HG02571 (cell line): ENCODE measurements around the gene GRIN2B.

Experiments
- ATAC-seq: cut with Tn5 transposase; IDR thresholded peaks from one replicate; pipeline ENCODE4 v1.9.1; 2021; ENCODE audit warnings: mild to moderate bottlenecking, moderate library complexity; ENCODE audit not compliant: unreplicated experiment

The GRIN2B gene

DNA sequence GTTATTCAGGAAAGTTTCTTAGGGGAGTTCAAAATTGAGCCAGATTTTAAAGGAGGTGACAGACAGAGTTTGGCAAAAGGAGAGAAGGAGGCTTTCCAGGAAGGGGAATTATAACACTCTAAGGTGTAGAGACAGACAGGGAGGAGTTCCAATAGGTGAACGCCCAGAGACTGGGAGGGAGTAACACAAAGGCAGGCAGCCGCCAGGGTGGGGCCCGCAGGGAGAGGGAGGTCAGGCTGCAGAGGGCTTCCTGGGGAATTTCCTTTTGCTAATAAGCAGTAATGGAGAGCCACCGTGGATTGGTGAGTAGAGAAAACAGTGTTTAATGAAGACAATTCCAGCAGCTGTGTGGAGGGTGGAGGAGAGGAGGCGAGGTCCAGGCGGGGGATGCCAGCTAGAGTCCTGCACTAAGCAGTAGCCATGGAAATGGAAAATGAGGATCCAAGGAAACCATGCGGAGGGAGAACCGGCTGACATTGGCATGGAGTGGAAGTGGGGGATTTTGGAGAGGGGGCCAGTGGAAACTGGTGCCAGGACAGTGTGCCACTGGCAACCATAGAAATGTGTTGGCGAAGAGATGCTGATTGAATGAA lies 22.2 kb downstream of the GRIN2B start:
- no peak for ATAC-seq

GRCh38 chr12:13957576-13957975 lies 23.8 kb downstream of the GRIN2B start:
- no peak for ATAC-seq

GRCh38 chr12:13956060-13956590 lies 25.3 kb downstream of the GRIN2B start:
- no peak for ATAC-seq

- no peak for ATAC-seq
Measured at GRCh38 chr12:13952096-13952495, 29.3 kb downstream of the GRIN2B start.

GRCh38 chr12:13950502-13950901 lies 30.9 kb downstream of the GRIN2B start:
- no peak for ATAC-seq

GRCh38 chr12:13948621-13949020 lies 32.8 kb downstream of the GRIN2B start:
- no peak for ATAC-seq

GRCh38 chr12:13947276-13947946 lies 34.0 kb downstream of the GRIN2B start:
- ATAC-seq, result no peak

DNA sequence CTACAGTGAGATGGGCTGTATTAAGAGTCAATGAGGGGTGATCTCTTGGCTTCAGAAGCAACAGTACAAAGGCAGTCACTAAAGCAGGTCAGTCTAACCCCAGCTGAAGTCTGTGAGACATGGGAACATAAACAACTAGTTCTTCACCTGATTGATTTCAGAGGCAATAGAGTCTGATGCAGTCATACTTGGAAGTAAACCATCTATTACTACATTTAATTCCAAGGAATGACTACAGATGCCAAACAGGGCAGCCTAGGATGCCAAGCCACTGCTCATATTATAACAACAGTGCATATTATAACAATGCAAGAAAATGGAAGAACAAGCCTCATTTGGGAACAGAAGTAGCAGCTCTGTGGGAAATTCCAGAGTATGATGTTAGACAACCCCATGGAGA lies 35.8 kb downstream of the GRIN2B start:
- no peak for ATAC-seq

DNA sequence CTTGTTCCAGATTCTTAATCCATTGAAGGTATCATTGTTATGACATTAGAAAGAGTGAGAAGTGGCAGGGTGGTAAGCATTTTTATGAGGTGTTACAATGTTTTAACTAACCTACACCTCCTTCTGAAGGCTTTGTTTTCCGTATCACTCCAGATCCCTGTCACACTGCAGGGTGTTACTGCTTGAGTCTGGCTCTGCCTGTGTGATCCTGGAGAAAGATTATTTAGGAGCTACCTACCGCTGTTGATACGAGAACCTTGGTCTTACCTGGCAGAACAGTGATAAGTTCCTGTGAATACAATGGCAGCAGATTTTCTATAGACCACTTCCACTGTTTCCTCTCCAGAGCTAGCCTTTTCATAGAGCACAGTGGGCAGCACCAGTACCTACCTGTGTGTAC lies 36.2 kb downstream of the GRIN2B start:
- ATAC-seq, result no peak

DNA sequence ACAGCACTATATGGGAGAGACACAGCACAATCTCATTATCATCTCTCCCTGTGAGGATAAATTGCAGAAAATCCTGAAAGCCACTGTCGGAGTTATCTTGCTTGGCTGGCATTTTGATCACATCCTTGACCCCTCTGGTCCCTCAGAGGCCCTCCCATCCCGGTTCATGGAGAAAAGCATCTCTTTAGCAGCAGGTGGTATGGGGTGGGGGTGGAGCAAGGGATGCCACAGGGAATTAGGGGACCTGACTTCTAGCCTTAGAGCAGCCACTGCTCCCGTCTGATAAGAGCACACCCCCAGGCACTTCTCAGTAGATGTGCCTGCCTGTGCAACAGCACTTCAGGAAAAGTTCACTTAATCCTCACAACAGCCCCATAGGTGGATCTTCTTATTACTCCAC lies 38.6 kb downstream of the GRIN2B start:
- ATAC-seq, result no peak

DNA sequence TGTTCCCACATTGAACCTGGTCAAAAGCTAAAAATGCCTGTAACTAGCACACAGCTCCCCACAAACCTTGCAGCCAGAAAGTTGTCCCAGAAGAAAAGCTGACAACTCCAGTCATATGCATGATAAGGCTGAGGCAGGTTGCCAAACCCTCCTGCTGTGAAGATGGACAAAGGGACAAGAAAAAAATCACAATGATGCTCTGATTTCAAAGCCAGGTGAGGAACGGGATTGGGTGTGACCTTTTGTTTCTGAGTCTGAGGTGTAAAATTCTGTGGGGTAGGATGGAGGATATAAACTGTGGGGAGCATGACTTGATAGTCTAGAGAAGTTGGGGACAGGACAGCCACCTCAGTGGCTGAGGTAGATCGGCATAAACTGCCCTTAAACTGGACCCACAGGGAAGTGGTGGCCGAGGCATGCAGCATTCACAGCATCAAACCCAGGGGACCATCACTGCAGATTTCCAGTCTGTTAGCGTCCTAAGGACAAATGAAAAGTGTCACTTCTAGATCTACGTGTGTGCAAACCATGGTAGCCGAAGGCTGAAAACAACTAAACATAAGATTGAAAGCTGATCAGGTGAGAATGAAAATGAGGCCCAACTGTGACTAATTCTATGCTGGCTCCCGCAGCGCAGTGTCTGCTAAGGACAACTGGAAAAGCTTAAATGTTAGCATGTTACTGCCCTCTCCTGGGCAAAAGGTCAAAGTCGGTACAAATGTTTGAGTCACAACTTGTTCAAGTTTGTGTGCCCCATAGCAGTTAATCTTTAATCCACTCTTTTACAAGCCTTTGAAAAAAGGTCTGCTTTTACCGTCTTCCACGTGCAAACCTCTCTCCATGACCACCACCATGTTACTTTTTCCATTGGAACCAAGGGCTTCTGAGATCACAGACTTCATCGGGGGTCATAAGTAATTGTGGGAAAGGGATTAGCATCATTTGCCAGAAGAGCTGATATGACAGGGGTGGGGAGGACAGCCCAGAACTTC lies 39.8 kb downstream of the GRIN2B start:
- no peak for ATAC-seq

- no peak for ATAC-seq
Measured at GRCh38 chr12:13940335-13940865, 41.0 kb downstream of the GRIN2B start.

- ATAC-seq, result no peak
Measured at GRCh38 chr12:13937735-13938134, 43.7 kb downstream of the GRIN2B start.

GRCh38 chr12:13935169-13935568 lies 46.2 kb downstream of the GRIN2B start:
- no peak for ATAC-seq
